ENCODE results near the gene RGSL1.

GRCh38 chr1:182569939-182570610 is 120.1 kb downstream of the RGSL1 start:
- TF ChIP-seq POLR2AphosphoS5 (IDR thresholded peaks at IDR 0.05; ENCODE audit: low read depth, low read length) (no peak), REST (IDR thresholded peaks at IDR 0.05; ENCODE audit: insufficient read depth in 1 of 2, low read depth in 2 of 2, low read length in 2 of 2) (no peak), SIN3A (IDR thresholded peaks at IDR 0.05; ENCODE audit: borderline replicate concordance, insufficient read depth, low read length) (no peak), TAF1 (IDR thresholded peaks at IDR 0.05; ENCODE audit: borderline replicate concordance, insufficient read depth, low read length) (no peak), FOXP2 (optimal IDR thresholded peaks at IDR 0.05; ENCODE audit: borderline replicate concordance, extremely low read depth, extremely low read length, insufficient read depth) (no peak)
